ENCODE data around the gene G2E3. TPM values are rescaled to one million over a fixed set of nuclear protein-coding genes. Genes with fewer than 3 reads are reported as not detected.
A peak's percentile ranks its signal among the peaks of the same experiment; 100 is the strongest.
"Not testable (repeated sequence)": the region's sequence is repeated elsewhere in the genome, so short reads cannot be mapped to it uniquely, and the experiment has no call there.

The G2E3 gene
- total RNA-seq, 2 donors from 2014 or later, result 44.8 to 80.1 TPM

GRCh38 chr14:30624132-30624423 is 65.1 kb downstream of the G2E3 start:
- no peak for DNase-seq
- no peaks in the 10 kb centered on the region for H3K27me3 ChIP-seq (ENCODE audit: control insufficient read depth, insufficient read depth, low read length, poor library complexity, severe bottlenecking)
- peak overlapping the region; percentile 92 for H3K4me3 Mint-ChIP-seq
- peaks cover 16% of the 10 kb centered on the region for H3K4me1 Mint-ChIP-seq
- no peaks in the 10 kb centered on the region for H3K27me3 Mint-ChIP-seq (ENCODE audit: insufficient read depth)
- 96 to 99% methylated on average over 5 of the region's 5 CpGs for WGBS, 2 experiments (ENCODE audit: insufficient coverage in 1 of 2, insufficient read length in 1 of 2)
- peaks cover 32% of the 10 kb centered on the region for H3K36me3 ChIP-seq (ENCODE audit: control insufficient read depth, insufficient read depth, low read length)
- H3K9ac ChIP-seq (ENCODE audit: extremely low read depth, low read length, poor library complexity, severe bottlenecking), result no peak overlapping the region
- H3K27ac ChIP-seq (ENCODE audit: low read depth, low read length), result no peak overlapping the region
- no peaks in the 10 kb centered on the region for H3K9me3 ChIP-seq (ENCODE audit: control insufficient read depth, low read length)
- H3K27ac Mint-ChIP-seq, result no peak overlapping the region
- H3K4me3 ChIP-seq (ENCODE audit: low read length), result peak overlapping the region; percentile 92
- TF ChIP-seq CTCF (conservative IDR thresholded peaks at IDR 0.05), result no peak
- H3K9me3 Mint-ChIP-seq, result no peaks in the 10 kb centered on the region
- H3K36me3 Mint-ChIP-seq (ENCODE audit: low read depth), result peaks cover 11% of the 10 kb centered on the region
- H3K4me1 ChIP-seq (ENCODE audit: control insufficient read depth, insufficient read depth, low read length), result no peaks in the 10 kb centered on the region

GRCh38 chr14:30625533-30625932 is 66.6 kb downstream of the G2E3 start:
- Histone ChIP-seq H3K4me3 (ENCODE audit: low read length) (no peak overlapping the region), H3K27me3 (ENCODE audit: control insufficient read depth, insufficient read depth, low read length, poor library complexity, severe bottlenecking) (no peaks in the 10 kb centered on the region), H3K9ac (ENCODE audit: extremely low read depth, low read length, poor library complexity, severe bottlenecking) (no peak overlapping the region), H3K36me3 (ENCODE audit: control insufficient read depth, insufficient read depth, low read length) (peaks cover 41% of the 10 kb centered on the region), H3K27ac (ENCODE audit: low read depth, low read length) (no peak overlapping the region), H3K4me1 (ENCODE audit: control insufficient read depth, insufficient read depth, low read length) (no peaks in the 10 kb centered on the region), H3K9me3 (ENCODE audit: control insufficient read depth, low read length) (no peaks in the 10 kb centered on the region)
- H3K27me3 Mint-ChIP-seq (ENCODE audit: insufficient read depth), result no peaks in the 10 kb centered on the region
- TF ChIP-seq CTCF (conservative IDR thresholded peaks at IDR 0.05), result no peak
- no peak for DNase-seq
- no peak overlapping the region for H3K27ac Mint-ChIP-seq
- H3K9me3 Mint-ChIP-seq, result no peaks in the 10 kb centered on the region
- peaks cover 12% of the 10 kb centered on the region for H3K36me3 Mint-ChIP-seq (ENCODE audit: low read depth)
- peaks cover 16% of the 10 kb centered on the region for H3K4me1 Mint-ChIP-seq
- H3K4me3 Mint-ChIP-seq, result no peak overlapping the region
- 97 to 100% methylated on average over 1 to 3 of the region's 3 CpGs for WGBS, 2 experiments (ENCODE audit: insufficient coverage in 1 of 2, insufficient read length in 1 of 2)

GRCh38 chr14:30629432-30629831 is 70.5 kb downstream of the G2E3 start:
- H3K36me3 Mint-ChIP-seq (ENCODE audit: low read depth), result peaks cover 26% of the 10 kb centered on the region

GRCh38 chr14:30630248-30630647 is 71.3 kb downstream of the G2E3 start:
- H3K27me3 ChIP-seq (ENCODE audit: control insufficient read depth, insufficient read depth, low read length, poor library complexity, severe bottlenecking), result no peaks in the 10 kb centered on the region
- peaks cover 34% of the 10 kb centered on the region for H3K36me3 Mint-ChIP-seq (ENCODE audit: low read depth)
- H3K4me1 Mint-ChIP-seq, result peaks cover 1% of the 10 kb centered on the region
- peaks cover 68% of the 10 kb centered on the region for H3K36me3 ChIP-seq (ENCODE audit: control insufficient read depth, insufficient read depth, low read length)
- H3K27ac Mint-ChIP-seq, result no peak overlapping the region
- H3K27me3 Mint-ChIP-seq (ENCODE audit: insufficient read depth), result no peaks in the 10 kb centered on the region
- no peak overlapping the region for H3K4me3 Mint-ChIP-seq
- no peak overlapping the region for H3K27ac ChIP-seq (ENCODE audit: low read depth, low read length)
- H3K9ac ChIP-seq (ENCODE audit: extremely low read depth, low read length, poor library complexity, severe bottlenecking), result no peak overlapping the region
- no peaks in the 10 kb centered on the region for H3K4me1 ChIP-seq (ENCODE audit: control insufficient read depth, insufficient read depth, low read length)
- H3K4me3 ChIP-seq (ENCODE audit: low read length), result no peak overlapping the region
- no peaks in the 10 kb centered on the region for H3K9me3 Mint-ChIP-seq
- DNase-seq, result no peak
- H3K9me3 ChIP-seq (ENCODE audit: control insufficient read depth, low read length), result no peaks in the 10 kb centered on the region
- no peak for TF ChIP-seq CTCF (conservative IDR thresholded peaks at IDR 0.05)

More at GRCh38 chr14:30629432-30629831, 70.5 kb downstream of the G2E3 start:
- H3K27ac ChIP-seq (ENCODE audit: low read depth, low read length); H3K9ac ChIP-seq (ENCODE audit: extremely low read depth, low read length, poor library complexity, severe bottlenecking); H3K27me3 Mint-ChIP-seq (ENCODE audit: insufficient read depth); H3K9me3 ChIP-seq (ENCODE audit: control insufficient read depth, low read length); H3K27ac Mint-ChIP-seq; H3K4me1 ChIP-seq (ENCODE audit: control insufficient read depth, insufficient read depth, low read length); H3K9me3 Mint-ChIP-seq; H3K4me3 Mint-ChIP-seq; H3K4me1 Mint-ChIP-seq; H3K4me3 ChIP-seq (ENCODE audit: low read length); DNase-seq; H3K27me3 ChIP-seq (ENCODE audit: control insufficient read depth, insufficient read depth, low read length, poor library complexity, severe bottlenecking): not testable (repeated sequence)
- H3K36me3 ChIP-seq (ENCODE audit: control insufficient read depth, insufficient read depth, low read length), result peaks cover 68% of the 10 kb centered on the region
- 85 to 98% methylated on average over 3 to 8 of the region's 8 CpGs for WGBS, 2 experiments (ENCODE audit: insufficient coverage in 1 of 2, insufficient read length in 1 of 2)

Data from endodermal cell (in vitro differentiated cells).